ENCODE data around the gene MUC20.
"Not testable (repeated sequence)": the region's sequence is repeated elsewhere in the genome, so short reads cannot be mapped to it uniquely, and the experiment has no call there.

- TF ChIP-seq POLR2A, CTCF (IDR thresholded peaks at IDR 0.05): not testable (repeated sequence)
These were observed 8.3 kb upstream of the MUC20 start for GRCh38 chr3:195712535-195712910.

Data from ovary (tissue), 3 donors.